H9 (cell line): ENCODE results near the gene TNNT2. TPM values are rescaled to one million over a fixed set of nuclear protein-coding genes. Genes with fewer than 3 reads are reported as not detected.
A peak's percentile ranks its signal among the peaks of the same experiment; 100 is the strongest.

Source experiments
- DNase-seq: peaks from one replicate; pipeline ENCODE4 v3.0.0-alpha.2; 2017
- H2AFZ ChIP-seq: one replicate; pipeline ENCODE4 v1.6.1; 2013; ENCODE audit warnings: mild to moderate bottlenecking, low read length, control low read depth, moderate library complexity
- H2AK5ac ChIP-seq: 2 replicates; pipeline ENCODE4 v1.6.1; 2013; ENCODE audit warnings: low read length, control low read depth, mixed read lengths; ENCODE audit not compliant: insufficient read length
- H2BK120ac ChIP-seq: one replicate; pipeline ENCODE4 v1.6.1; 2013; ENCODE audit warnings: low read depth, mild to moderate bottlenecking, low read length, control low read depth, inconsistent platforms; ENCODE audit not compliant: poor library complexity, severe bottlenecking
- H2BK12ac ChIP-seq: 2 replicates; pipeline ENCODE4 v1.6.1; 2013; ENCODE audit warnings: low read length, control low read depth, mixed read lengths, low read depth; ENCODE audit not compliant: insufficient read length
- H2BK15ac ChIP-seq: 2 replicates; pipeline ENCODE4 v1.6.1; 2013; ENCODE audit warnings: low read depth, low read length, control low read depth
- H2BK20ac ChIP-seq: one replicate; pipeline ENCODE4 v1.6.1; 2013; ENCODE audit warnings: low read depth, mild to moderate bottlenecking, low read length, control low read depth, inconsistent platforms; ENCODE audit not compliant: poor library complexity, severe bottlenecking
- H2BK5ac ChIP-seq: 2 replicates; pipeline ENCODE4 v1.6.1; 2013; ENCODE audit warnings: low read length, control low read depth, mixed read lengths; ENCODE audit not compliant: insufficient read length
- H3K14ac ChIP-seq: 2 replicates; pipeline ENCODE4 v1.6.1; 2013; ENCODE audit warnings: low read length, control low read depth; ENCODE audit not compliant: insufficient read depth
- H3K18ac ChIP-seq: 2 replicates; pipeline ENCODE4 v1.6.1; 2013; ENCODE audit warnings: low read depth, mild to moderate bottlenecking, mixed read lengths, low read length, control low read depth; ENCODE audit not compliant: insufficient read length
- H3K23ac ChIP-seq: 2 replicates; pipeline ENCODE4 v1.6.1; 2013; ENCODE audit warnings: low read length, control low read depth, mixed read lengths, low read depth; ENCODE audit not compliant: insufficient read length
- H3K23me2 ChIP-seq: 2 replicates; pipeline ENCODE4 v1.6.1; 2013; ENCODE audit warnings: low read depth, mild to moderate bottlenecking, mixed read lengths, low read length, control low read depth; ENCODE audit not compliant: insufficient read length, poor library complexity, severe bottlenecking
- H3K27ac ChIP-seq: 2 replicates; pipeline ENCODE4 v1.5.1; 2013; ENCODE audit warnings: low read length, control low read depth, mixed read lengths, low read depth; ENCODE audit not compliant: insufficient read length
- H3K27me3 ChIP-seq: 2 replicates; pipeline ENCODE4 v1.6.1; 2013; ENCODE audit warnings: low read length, control low read depth, inconsistent platforms; ENCODE audit not compliant: insufficient read depth
- H3K4ac ChIP-seq: 2 replicates; pipeline ENCODE4 v1.6.1; 2013; ENCODE audit warnings: low read depth, mild to moderate bottlenecking, control low read depth, inconsistent platforms, low read length, moderate library complexity
- H3K4me1 ChIP-seq: 2 replicates; pipeline ENCODE4 v1.6.1; 2013; ENCODE audit warnings: low read length, control low read depth, inconsistent platforms; ENCODE audit not compliant: insufficient read depth
- H3K4me2 ChIP-seq: 2 replicates; pipeline ENCODE4 v1.6.1; 2013; ENCODE audit warnings: low read length, control low read depth, mixed read lengths; ENCODE audit not compliant: insufficient read length, insufficient read depth
- H3K56ac ChIP-seq: 2 replicates; pipeline ENCODE4 v1.6.1; 2013; ENCODE audit warnings: low read depth, mild to moderate bottlenecking, mixed read lengths, low read length, control low read depth; ENCODE audit not compliant: insufficient read length
- H3K79me1 ChIP-seq: 2 replicates; pipeline ENCODE4 v1.6.1; 2013; ENCODE audit warnings: low read depth, mild to moderate bottlenecking, moderate library complexity, low read length, control low read depth, inconsistent platforms; ENCODE audit not compliant: insufficient read depth, poor library complexity, severe bottlenecking
- H3K79me2 ChIP-seq: 2 replicates; pipeline ENCODE4 v1.6.1; 2013; ENCODE audit warnings: low read length, control low read depth, inconsistent platforms; ENCODE audit not compliant: insufficient read depth
- H3K9ac ChIP-seq: 2 replicates; pipeline ENCODE4 v1.6.1; 2013; ENCODE audit warnings: low read length, control low read depth, mixed read lengths; ENCODE audit not compliant: insufficient read length; ENCODE audit errors: extremely low read depth
- H3K9me3 ChIP-seq: one replicate; pipeline ENCODE4 v1.6.1; 2013; ENCODE audit warnings: low read depth, low read length, inconsistent platforms; ENCODE audit not compliant: control insufficient read depth
- H3T11ph ChIP-seq: one replicate; pipeline ENCODE4 v1.6.1; 2013; ENCODE audit warnings: mild to moderate bottlenecking, low read length, control low read depth, inconsistent platforms
- H4K20me1 ChIP-seq: one replicate; pipeline ENCODE4 v1.6.1; 2013; ENCODE audit not compliant: control insufficient read depth, insufficient read length, insufficient read depth
- H4K5ac ChIP-seq: 2 replicates; pipeline ENCODE4 v1.6.1; 2013; ENCODE audit warnings: low read depth, mild to moderate bottlenecking, mixed read lengths, low read length, control low read depth; ENCODE audit not compliant: insufficient read length
- H4K8ac ChIP-seq: replicated peaks from 2 replicates; pipeline ENCODE4 v1.6.1; 2013; ENCODE audit warnings: low read length, control low read depth, mixed read lengths, low read depth; ENCODE audit not compliant: insufficient read length
- H4K91ac ChIP-seq: 2 replicates; pipeline ENCODE4 v1.6.1; 2013; ENCODE audit warnings: low read depth, mild to moderate bottlenecking, moderate library complexity, mixed read lengths, low read length, control low read depth; ENCODE audit not compliant: insufficient read length
- H3K27ac Mint-ChIP-seq, 3 experiments: 2 replicates in 2 of 3; 3 replicates in 1 of 3; pipeline ENCODE4 v1.8.0; 2020 to 2021; ENCODE audit warnings: mixed read lengths in 3 of 3, mild to moderate bottlenecking in 1 of 3, moderate library complexity in 1 of 3
- H3K27me3 Mint-ChIP-seq: 2 replicates; pipeline ENCODE4 v1.8.0; 2021; ENCODE audit warnings: low read depth, mild to moderate bottlenecking, moderate library complexity, mixed read lengths
- H3K36me3 Mint-ChIP-seq, 3 experiments: 2 replicates in 2 of 3; 3 replicates in 1 of 3; pipeline ENCODE4 v1.8.0; 2020 to 2021; ENCODE audit warnings: low read depth in 3 of 3, mixed read lengths in 3 of 3; ENCODE audit not compliant: insufficient read depth in 1 of 3
- H3K4me1 Mint-ChIP-seq, 2 experiments: 2 replicates each; pipeline ENCODE4 v1.8.0; 2020; ENCODE audit warnings: mixed read lengths in 2 of 2
- H3K4me3 Mint-ChIP-seq, 2 experiments: 2 replicates in 1 of 2; 3 replicates in 1 of 2; pipeline ENCODE4 v1.8.0; 2020 to 2021; ENCODE audit warnings: mild to moderate bottlenecking in 2 of 2, mixed read lengths in 2 of 2, moderate library complexity in 1 of 2
- H3K9me3 Mint-ChIP-seq, 2 experiments: 2 replicates in 1 of 2; 3 replicates in 1 of 2; pipeline ENCODE4 v1.8.0; 2020; ENCODE audit warnings: mild to moderate bottlenecking in 2 of 2, mixed read lengths in 2 of 2, moderate library complexity in 1 of 2
- CTCF ChIP-seq: fragments of 200-600 bp; sonication (generic); conservative IDR thresholded peaks from 3 replicates; pipeline ENCODE4 v1.8.0; 2021; ENCODE audit warnings: antibody characterized with exemption, mild to moderate bottlenecking
- WGBS: extraction: QIAGEN DNeasy Blood & Tissue Kit; methylation state at CpG from one replicate; pipeline ENCODE4 v1.1.7; 2013; ENCODE audit warnings: missing lambda C conversion rate, low lambda C conversion rate, mixed read lengths; ENCODE audit not compliant: insufficient read length; ENCODE audit errors: extremely low coverage; 5-methylcytosine and 5-hydroxymethylcytosine counted together
- total RNA-seq: library from RNA; stranded (reverse); gene quantifications from 2 replicates; pipeline ENCODE4 v1.2.1, GENCODE V29; 2021

Gene TNNT2
- total RNA-seq, 1 experiment from 2014 or later: 8.6 TPM

- peak within 1 kb of the TSS; percentile 71 to 75 for H3K4me3 Mint-ChIP-seq
These were observed 21.5 kb upstream of the TNNT2 start, which contains the start of gene LAD1 for GRCh38 chr1:201399018-201399351. Gene LAD1 (minus strand): TSS chr1:201399324. CDS start chr1:201399306, 18 bp downstream.

More at GRCh38 chr1:201399018-201399351, 21.5 kb upstream of the TNNT2 start, which contains the start of gene LAD1:
- no peaks in the 10 kb centered on the region for H3K4me1 ChIP-seq
- no peak within 1 kb of the TSS for H2BK20ac ChIP-seq
- H2BK120ac ChIP-seq: no peak within 1 kb of the TSS
- H3K14ac ChIP-seq: peak within 1 kb of the TSS; percentile 91
- Mint-ChIP-seq H3K27ac (no peak within 1 kb of the TSS), H3K9me3 (no peaks in the 10 kb centered on the region; a peak in 1 of 5 replicates), H3K36me3 (peaks cover 0 to 3% (median 0%) of the 10 kb centered on the region in 3 experiments; a peak in 2 of 7 replicates), H3K27me3 (peaks cover 22% of the 10 kb centered on the region), H3K4me1 (peaks cover 38 to 41% of the 10 kb centered on the region in 2 experiments)
- H2BK5ac ChIP-seq: no peak within 1 kb of the TSS
- no peaks in the 10 kb centered on the region for H3K79me2 ChIP-seq
- no peaks in the 10 kb centered on the region for H4K20me1 ChIP-seq
- H3K9ac ChIP-seq: peak within 1 kb of the TSS; percentile 40
- H2AFZ ChIP-seq: no peak within 1 kb of the TSS
- H3K27me3 ChIP-seq: peaks cover 5% of the 10 kb centered on the region; the same call in 1 of the 2 replicates
- no CpG with 5 or more reads among the region's 25 CpGs for WGBS
- no peak for TF ChIP-seq CTCF
- H4K91ac ChIP-seq: no peak within 1 kb of the TSS
- H2AK5ac ChIP-seq: no peak within 1 kb of the TSS
- H4K5ac ChIP-seq: peak within 1 kb of the TSS; percentile 23
- H3K79me1 ChIP-seq: no peaks in the 10 kb centered on the region
- no peak within 1 kb of the TSS for H3K23ac ChIP-seq
- no peak within 1 kb of the TSS for H4K8ac ChIP-seq
- peak within 1 kb of the TSS; percentile 38 for H3K4me2 ChIP-seq
- H2BK15ac ChIP-seq: no peak within 1 kb of the TSS; the same call in 1 of the 2 replicates
- H3K23me2 ChIP-seq: peaks cover 16% of the 10 kb centered on the region
- H3K4ac ChIP-seq: no peak within 1 kb of the TSS
- no peaks in the 10 kb centered on the region for H3K9me3 ChIP-seq
- H3T11ph ChIP-seq: no peak within 1 kb of the TSS
- DNase-seq: no peak
- H3K18ac ChIP-seq: peak within 1 kb of the TSS; percentile 89
- no peak within 1 kb of the TSS for H3K56ac ChIP-seq
- no peak within 1 kb of the TSS for H2BK12ac ChIP-seq
- no peak within 1 kb of the TSS for H3K27ac ChIP-seq
